Aorta (tissue), 5 donors: ENCODE results near the gene HK3. TPM values are rescaled to one million over a fixed set of nuclear protein-coding genes. Genes with fewer than 3 reads are reported as not detected.

Source experiments
- ATAC-seq: fragments of 200-7000 bp; cut with Tn5 transposase; one replicate; pipeline ENCODE4 v1.9.1; 2022; ENCODE audit warnings: moderate library complexity; ENCODE audit not compliant: low FRiP score
- DNase-seq, 2 donors: peaks; one replicate each; pipeline ENCODE4 v3.0.0-alpha.2; 2020
- H3K27ac ChIP-seq, 2 donors: one replicate each; pipeline ENCODE4 v1.5.1; 2013; ENCODE audit warnings: low read length in 2 of 2, mild to moderate bottlenecking in 2 of 2, moderate library complexity in 2 of 2, control low read depth in 1 of 2, inconsistent platforms in 1 of 2, low read depth in 1 of 2
- H3K27me3 ChIP-seq, 2 donors: one replicate each; pipeline ENCODE4 v1.6.1; 2013; ENCODE audit warnings: control low read depth in 1 of 2, low read length in 1 of 2, mild to moderate bottlenecking in 1 of 2, moderate library complexity in 1 of 2; ENCODE audit not compliant: insufficient read depth in 2 of 2, control insufficient read depth in 1 of 2
- H3K36me3 ChIP-seq, 2 donors: one replicate each; pipeline ENCODE4 v1.6.1; 2013; ENCODE audit warnings: control low read depth in 1 of 2, low read length in 1 of 2, mild to moderate bottlenecking in 1 of 2; ENCODE audit not compliant: insufficient read depth in 2 of 2, control insufficient read depth in 1 of 2
- H3K4me1 ChIP-seq, 2 donors: one replicate each; pipeline ENCODE4 v1.6.1; 2013; ENCODE audit warnings: low read length in 2 of 2, control low read depth in 1 of 2, mild to moderate bottlenecking in 1 of 2, moderate library complexity in 1 of 2; ENCODE audit not compliant: insufficient read depth in 2 of 2, control insufficient read depth in 1 of 2
- H3K4me3 ChIP-seq, 2 donors: one replicate each; pipeline ENCODE4 v1.5.1; 2013; ENCODE audit warnings: low read length in 2 of 2, control low read depth in 1 of 2, mild to moderate bottlenecking in 1 of 2
- H3K9me3 ChIP-seq: one replicate; pipeline ENCODE4 v1.6.1; 2013; ENCODE audit warnings: mild to moderate bottlenecking, low read length; ENCODE audit not compliant: control insufficient read depth
- WGBS, 2 donors: extraction: QIAGEN DNeasy Blood & Tissue Kit; methylation state at CpG; one replicate each; pipeline ENCODE4 v1.1.7; 2013; 5-methylcytosine and 5-hydroxymethylcytosine counted together
- intact Hi-C, 2 donors: fragments of 100-400 bp; cut with DNase I; formaldehyde crosslinking; loops; one replicate each; pipeline versions ENCODE4 v1.14.2 to v1.15.0; 2022
- polyA plus RNA-seq, 2 donors: library from polyadenylated mRNA; stranded (reverse); fragments of 200-250 nt; gene quantifications; one replicate each; pipeline ENCODE4 v1.2.3, GENCODE V29; 2013
- total RNA-seq, 2 donors: library from RNA; stranded (reverse); fragmentation: NEBNext Ultra II Directional; extraction: Animal tissue kit (Norgen Biotek cat#: 25700); gene quantifications; one replicate each; pipeline ENCODE4 v1.2.1, GENCODE V29; 2021
- donor health status: healthy with polysubstance abuse.
- donor health status: Bipolar disorder and iron deficiency.
- donor health status: DM: no; HTN: no; CAD: no.
- donor health status: DM: no; HTN: no; CAD: no.
- donor health status: DM: yes; HTN: yes; CAD: no.

Gene HK3
- total and polyA plus RNA-seq, 4 donors: 7.9 to 38.8 (median 17.9) TPM

DNA sequence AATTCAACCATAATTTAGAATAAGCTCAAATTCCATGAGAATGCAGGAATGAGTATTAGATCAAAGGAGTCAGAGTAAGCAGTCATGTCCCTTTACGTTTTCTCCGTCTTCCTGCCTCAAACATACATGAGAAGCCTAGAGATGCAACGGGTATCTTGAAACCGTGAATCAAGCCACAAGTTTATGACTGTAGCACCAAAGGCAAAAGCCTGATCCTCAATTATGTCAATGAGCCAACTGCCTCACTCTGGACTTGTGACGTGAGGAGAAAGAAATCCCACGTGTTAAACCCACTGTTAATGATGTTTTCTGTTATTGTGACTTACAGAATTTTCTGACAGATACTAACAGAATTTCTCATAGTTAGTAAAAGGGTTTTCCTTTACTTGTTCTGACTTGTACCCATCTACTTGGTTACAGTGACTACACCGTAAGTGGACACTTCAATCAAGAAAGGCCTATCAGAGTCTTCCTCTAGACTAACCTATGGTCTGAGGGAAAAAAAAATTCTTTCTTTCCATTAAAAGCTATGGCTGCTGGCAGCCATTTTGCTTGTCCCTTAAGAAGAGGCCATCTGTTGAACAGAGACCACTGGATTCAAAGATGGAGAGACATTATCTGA, 35.3 kb upstream of the HK3 start:
- intact Hi-C loops: no loop called here
- WGBS, 2 donors: 89 to 90% methylated on average over 7 of the region's 7 CpGs
- ATAC-seq (no peak), DNase-seq (no peak)
- Histone ChIP-seq H3K27me3 (no peaks in the 10 kb centered on the region), H3K9me3 (no peaks in the 10 kb centered on the region), H3K4me3 (no peak overlapping the region), H3K36me3 (peaks cover 0 to 3% of the 10 kb centered on the region in 2 donors), H3K27ac (no peak overlapping the region), H3K4me1 (no peaks in the 10 kb centered on the region)

DNA sequence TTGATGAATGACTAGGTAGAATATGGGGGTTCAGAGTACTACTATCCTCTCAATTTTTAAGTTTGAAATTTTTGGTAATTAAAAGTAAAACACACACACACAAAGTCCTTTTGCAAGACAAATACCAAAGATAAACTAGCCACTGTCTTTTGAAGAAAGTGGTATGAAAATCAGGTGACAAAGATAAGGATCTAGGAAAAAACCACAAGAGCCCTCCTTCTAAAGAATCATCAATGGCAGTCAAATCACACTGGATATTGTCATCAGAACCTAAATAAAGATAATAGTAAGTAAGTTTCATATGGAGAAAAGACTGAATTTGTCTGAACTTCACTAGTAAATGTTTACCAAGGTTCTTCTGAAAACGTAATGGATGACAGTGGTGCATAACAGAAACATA, 30.5 kb upstream of the HK3 start:
- DNase-seq (no peak), ATAC-seq (no peak)
- intact Hi-C loops: no loop called here
- H3K4me1 ChIP-seq: no peaks in the 10 kb centered on the region
- H3K27ac ChIP-seq: no peak overlapping the region
- no peak overlapping the region for H3K4me3 ChIP-seq
- H3K27me3 ChIP-seq: no peaks in the 10 kb centered on the region
- H3K36me3 ChIP-seq: peaks cover 0 to 3% of the 10 kb centered on the region in 2 donors
- 82 to 91% methylated on average over 1 of the region's 1 CpG for WGBS, 2 donors
- no peaks in the 10 kb centered on the region for H3K9me3 ChIP-seq

DNA sequence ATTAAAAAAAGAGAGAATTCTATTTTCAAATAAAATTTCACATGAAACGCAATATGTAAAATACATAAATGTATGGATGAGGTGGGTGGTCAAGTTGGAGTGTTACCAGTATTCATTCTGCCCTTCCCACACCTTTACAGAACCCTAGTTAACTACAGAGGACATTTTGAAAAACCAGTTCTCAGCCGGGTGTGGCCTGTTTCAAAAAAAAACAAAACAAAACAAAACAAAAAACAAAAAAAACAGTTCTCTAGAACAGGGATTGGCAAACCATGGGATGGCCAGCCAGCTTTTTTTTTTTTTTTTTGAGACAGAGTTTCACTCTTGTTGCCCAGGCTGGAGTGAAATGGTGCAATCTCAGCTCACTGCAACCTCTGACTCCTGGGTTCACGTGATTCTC, 28.4 kb upstream of the HK3 start:
- H3K9me3 ChIP-seq: no peaks in the 10 kb centered on the region
- intact Hi-C loops: no loop called here
- H3K27me3 ChIP-seq: no peaks in the 10 kb centered on the region
- 93 to 94% methylated on average over 3 of the region's 3 CpGs for WGBS, 2 donors
- H3K4me1 ChIP-seq: no peaks in the 10 kb centered on the region
- H3K36me3 ChIP-seq: peaks cover 0 to 3% of the 10 kb centered on the region in 2 donors
- H3K27ac ChIP-seq: no peak overlapping the region
- ATAC-seq: no peak
- DNase-seq: no peak
- H3K4me3 ChIP-seq: no peak overlapping the region

DNA sequence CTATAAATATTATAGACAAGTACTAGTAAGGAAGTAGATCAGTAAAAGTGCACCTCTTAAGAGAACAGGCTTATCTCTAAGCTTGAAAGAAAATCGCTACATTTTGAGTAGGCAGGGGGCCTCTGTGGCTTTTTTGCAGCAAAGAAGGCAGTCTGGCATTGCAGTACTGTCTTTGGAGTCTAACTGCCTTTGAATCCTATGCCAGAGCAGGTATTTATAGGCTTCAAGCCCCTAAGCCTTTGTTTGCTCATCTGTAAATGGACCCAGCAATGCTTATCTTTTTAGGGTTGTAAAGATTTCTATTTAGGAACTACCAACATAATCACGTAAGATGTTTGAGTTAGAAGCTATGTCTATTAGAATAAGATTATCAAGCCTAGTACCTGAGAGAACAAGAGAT, 23.7 kb upstream of the HK3 start:
- no peak overlapping the region for H3K27ac ChIP-seq
- H3K27me3 ChIP-seq: no peaks in the 10 kb centered on the region
- whole genome bisulfite sequencing, 2 donors: 89 to 93% methylated on average over 2 of the region's 2 CpGs
- no peaks in the 10 kb centered on the region for H3K4me1 ChIP-seq
- DNase-seq (no peak), ATAC-seq (no peak)
- no peaks in the 10 kb centered on the region for H3K9me3 ChIP-seq
- no peaks in the 10 kb centered on the region for H3K36me3 ChIP-seq
- no peak overlapping the region for H3K4me3 ChIP-seq
- intact Hi-C loops: no loop called here

DNA sequence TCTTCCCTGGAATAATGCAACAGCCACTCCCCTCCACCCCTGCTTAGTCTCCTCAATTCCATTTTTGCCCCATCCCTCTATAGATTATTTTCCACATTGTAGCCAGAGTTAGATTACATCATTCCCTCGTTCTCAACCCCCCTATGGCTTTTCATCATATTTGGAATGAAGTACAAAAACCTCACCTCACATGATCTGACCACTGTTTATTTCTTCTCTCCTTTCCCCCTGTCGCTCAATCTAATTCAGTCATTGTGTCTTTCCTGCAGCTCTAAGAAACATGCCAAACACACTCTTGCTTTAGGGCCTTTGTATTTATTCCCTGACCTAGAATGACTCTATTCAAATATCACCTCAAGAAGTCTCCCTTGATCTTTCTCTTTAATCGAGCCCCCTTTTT, 22.6 kb upstream of the HK3 start:
- DNase-seq: no peak
- no peaks in the 10 kb centered on the region for H3K4me1 ChIP-seq
- H3K27me3 ChIP-seq: no peaks in the 10 kb centered on the region
- ATAC-seq: no peak
- no peak overlapping the region for H3K27ac ChIP-seq
- H3K4me3 ChIP-seq: no peak overlapping the region
- no peaks in the 10 kb centered on the region for H3K9me3 ChIP-seq
- no peaks in the 10 kb centered on the region for H3K36me3 ChIP-seq
- intact Hi-C loops: no loop called here
- 73 to 75% methylated on average over 3 of the region's 3 CpGs for WGBS, 2 donors

DNA sequence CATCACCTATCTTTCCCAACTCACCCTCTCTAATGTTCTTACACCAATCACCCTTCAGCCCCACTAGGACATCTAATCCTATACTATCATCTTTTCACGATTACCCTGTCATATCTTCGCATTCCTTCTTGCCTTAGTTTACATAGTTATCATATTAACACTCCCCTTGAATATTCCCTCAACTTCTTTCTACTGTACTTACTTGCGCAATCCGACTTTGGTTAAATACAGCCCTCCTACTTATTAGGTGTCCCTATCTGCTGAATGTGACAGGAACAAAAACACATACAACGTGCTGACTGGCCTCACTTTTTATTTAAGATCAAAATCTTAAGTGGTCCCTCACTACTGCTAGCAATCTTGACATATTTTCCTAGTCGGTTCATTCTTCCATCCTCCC, 19.5 kb upstream of the HK3 start:
- no peak for ATAC-seq
- DNase-seq: no peak
- WGBS, 2 donors: 92 to 95% methylated on average over 6 of the region's 6 CpGs

DNA sequence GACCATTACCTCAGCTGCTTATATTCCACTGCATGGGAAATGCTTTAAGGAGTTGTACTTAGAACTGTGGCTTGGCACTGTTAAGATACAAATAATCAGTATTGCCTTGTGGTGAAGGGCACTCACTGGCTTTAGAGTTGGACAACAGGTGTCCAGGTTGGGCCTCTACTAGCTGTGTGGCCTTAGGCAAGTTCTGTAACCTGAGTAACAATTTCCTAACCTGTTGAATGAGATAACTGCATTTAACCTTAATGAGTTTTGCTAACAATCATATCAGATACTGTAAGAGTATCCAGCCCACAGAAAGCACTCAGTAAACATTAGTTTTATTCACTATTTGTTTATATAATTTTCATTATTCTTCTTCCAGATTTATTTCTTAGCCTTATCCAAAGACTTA, 17.2 kb upstream of the HK3 start:
- Histone ChIP-seq H3K27ac (no peak overlapping the region), H3K9me3 (no peaks in the 10 kb centered on the region), H3K4me1 (no peaks in the 10 kb centered on the region), H3K4me3 (no peak overlapping the region), H3K36me3 (no peaks in the 10 kb centered on the region), H3K27me3 (no peaks in the 10 kb centered on the region)
- no peak for ATAC-seq
- intact Hi-C loops: no loop called here
- DNase-seq: no peak

More for the DNA sequence above, 19.5 kb upstream of the HK3 start:
- no peaks in the 10 kb centered on the region for H3K27me3 ChIP-seq
- intact Hi-C loops: no loop called here
- H3K4me3 ChIP-seq: no peak overlapping the region
- no peaks in the 10 kb centered on the region for H3K36me3 ChIP-seq
- no peaks in the 10 kb centered on the region for H3K9me3 ChIP-seq
- H3K4me1 ChIP-seq: no peaks in the 10 kb centered on the region
- no peak overlapping the region for H3K27ac ChIP-seq

DNA sequence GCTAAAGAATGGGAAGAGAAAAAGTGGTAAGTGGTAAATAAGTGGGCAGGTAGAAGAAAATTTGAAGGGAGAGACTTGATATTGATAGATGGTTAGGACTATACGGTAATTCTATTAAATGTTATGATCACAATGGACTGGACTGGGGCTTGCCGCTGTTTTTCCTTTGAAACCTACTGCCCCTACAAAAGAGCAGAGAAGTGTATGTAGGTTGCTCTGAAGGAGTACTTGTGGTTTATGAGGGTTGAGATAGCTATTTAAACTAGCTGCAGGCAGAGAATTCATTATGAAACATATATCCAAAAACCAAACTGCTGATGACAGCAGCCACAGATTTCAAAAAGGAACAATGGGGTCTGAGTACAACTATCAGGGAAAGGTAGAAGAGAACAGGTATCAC, 16.8 kb upstream of the HK3 start:
- DNase-seq: no peak
- H3K36me3 ChIP-seq: no peaks in the 10 kb centered on the region
- no peaks in the 10 kb centered on the region for H3K9me3 ChIP-seq
- 66 to 97% methylated on average over 2 of the region's 2 CpGs for WGBS, 2 donors
- no peaks in the 10 kb centered on the region for H3K27me3 ChIP-seq
- no peaks in the 10 kb centered on the region for H3K4me1 ChIP-seq
- H3K4me3 ChIP-seq: no peak overlapping the region
- intact Hi-C loops: no loop called here
- ATAC-seq: no peak
- H3K27ac ChIP-seq: no peak overlapping the region

DNA sequence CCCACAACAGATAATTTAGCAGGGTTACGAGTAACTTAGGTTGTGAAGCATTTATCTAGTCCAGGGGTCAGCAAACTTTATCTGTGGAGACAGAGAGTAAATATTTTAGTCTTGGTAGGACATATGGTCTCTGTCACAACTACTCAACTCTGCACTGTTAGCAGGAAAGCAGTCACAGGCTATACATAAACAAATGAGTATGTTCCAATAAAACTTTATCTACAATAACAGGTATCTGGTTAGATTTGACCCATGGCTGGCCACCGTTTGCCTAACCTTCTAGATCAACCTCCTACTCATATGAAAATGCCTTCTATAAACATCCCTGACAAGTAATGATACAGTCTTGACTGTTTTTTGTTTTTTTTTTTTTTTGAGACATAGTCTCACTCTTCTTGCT, 13.0 kb upstream of the HK3 start:
- Histone ChIP-seq H3K4me1 (no peaks in the 10 kb centered on the region), H3K9me3 (no peaks in the 10 kb centered on the region), H3K4me3 (no peak overlapping the region), H3K27ac (no peak overlapping the region), H3K27me3 (no peaks in the 10 kb centered on the region), H3K36me3 (peaks cover 0 to 5% of the 10 kb centered on the region in 2 donors)
- no peak for DNase-seq
- ATAC-seq: no peak
- intact Hi-C loops: no loop called here
- 80 to 81% methylated on average over 2 of the region's 2 CpGs for WGBS, 2 donors
